ENCODE data around the gene PSMB5. TPM values are rescaled to one million over a fixed set of nuclear protein-coding genes. Genes with fewer than 3 reads are reported as not detected.

The PSMB5 gene
- total and polyA plus RNA-seq, 9 of the 15 experiments (the other 6 are each of a cell fraction or from before 2014, with no cell fraction given): 198 to 1,870 (median 269) TPM

- peak in 1 of 2 experiments; percentile 57; a peak in 1 of 4 replicates for TF ChIP-seq RCOR1 (IDR thresholded peaks at IDR 0.05; ENCODE audit: borderline replicate concordance in 1 of 2, low read depth in 2 of 2, low read length in 2 of 2)
- TF ChIP-seq VEZF1 (CRISPR knock-in tag; IDR thresholded peaks at IDR 0.05): peak; percentile 20; the same call in 1 of the 2 replicates
- TF ChIP-seq ZBTB43 (CRISPR knock-in tag; IDR thresholded peaks at IDR 0.05): no peak
- no peak for TF ChIP-seq RHOXF2B (CRISPR knock-in tag; conservative IDR thresholded peaks at IDR 0.05)
- no peak for TF ChIP-seq EP300 (IDR thresholded peaks at IDR 0.05; ENCODE audit: low read length)
- no peak for TF ChIP-seq TEAD2 (tag; IDR thresholded peaks at IDR 0.05)
- TF ChIP-seq STAG1 (CRISPR knock-in tag; IDR thresholded peaks at IDR 0.05; ENCODE audit: borderline replicate concordance): peak; percentile 89; the same call in 1 of the 2 replicates
- TF ChIP-seq ZBTB33 (CRISPR knock-in tag; IDR thresholded peaks at IDR 0.05): 0 out of 2 replicates have a peak, but pooled peaks have one; percentile 22
- no peak for TF ChIP-seq MIER1 (IDR thresholded peaks at IDR 0.05; ENCODE audit: low read depth)
- TF ChIP-seq JUN (IDR thresholded peaks at IDR 0.05; ENCODE audit: borderline replicate concordance, low read depth, low read length): 0 out of 2 replicates have a peak, but pooled peaks have one; percentile 16
- TF ChIP-seq JUN (CRISPR knock-in tag; IDR thresholded peaks at IDR 0.05; ENCODE audit: borderline replicate concordance): no peak
- TF ChIP-seq ZNF263 (CRISPR knock-in tag; IDR thresholded peaks at IDR 0.05; ENCODE audit: borderline replicate concordance): 0 out of 2 replicates have a peak, but pooled peaks have one; percentile 45
- TF ChIP-seq NFYB (IDR thresholded peaks at IDR 0.05; ENCODE audit: extremely low read depth, insufficient read length): no peak
- 0 out of 4 replicates have a peak, but pooled peaks of 1 of the 2 experiments have one; percentile 50 for TF ChIP-seq MAZ (CRISPR knock-in tag; conservative IDR thresholded peaks at IDR 0.05 in 1 of 2, IDR thresholded peaks at IDR 0.05 in 1 of 2)
- no peak for TF ChIP-seq PTBP1 (IDR thresholded peaks at IDR 0.05; ENCODE audit: low read depth, low read length)
- 0 out of 4 replicates have a peak, but pooled peaks of 1 of the 2 experiments have one; percentile 34 for TF ChIP-seq FOXK2 (conservative IDR thresholded peaks at IDR 0.05 in 1 of 2, IDR thresholded peaks at IDR 0.05 in 1 of 2; ENCODE audit: low read depth in 2 of 2)
- peak; percentile 90 to 97 (median 93) for TF ChIP-seq CTCF (IDR thresholded peaks at IDR 0.05 in 2 of 3, conservative IDR thresholded peaks at IDR 0.05 in 1 of 3; ENCODE audit: insufficient read depth in 2 of 3, low read depth in 1 of 3, low read length in 3 of 3)
- no peak for TF ChIP-seq ZBED1 (IDR thresholded peaks at IDR 0.05)
- TF ChIP-seq STAT5B (CRISPR knock-in tag; IDR thresholded peaks at IDR 0.05): no peak
- 0 out of 2 replicates have a peak, but pooled peaks have one; percentile 21 for TF ChIP-seq SOX6 (IDR thresholded peaks at IDR 0.05)
- no peak for TF ChIP-seq GABPB1 (CRISPR knock-in tag; IDR thresholded peaks at IDR 0.05)
- TF ChIP-seq SMC3 (conservative IDR thresholded peaks at IDR 0.05; ENCODE audit: insufficient read depth, low read depth, low read length): peak; percentile 97
Measured at GRCh38 chr14:22986508-22987054, 48.1 kb downstream of the PSMB5 start (continued).
